WERI-Rb-1 (cell line): Measurements from ENCODE around the gene C9orf152.
A peak's percentile ranks its signal among the peaks of the same experiment; 100 is the strongest.

Experiments
- DNase-seq: peaks from one replicate; pipeline ENCODE4 v3.0.0-alpha.2; 2020
- H3K27ac ChIP-seq: fragments of 250-450 bp; sonication (Bioruptor Pico); 2 replicates; pipeline ENCODE4 v1.5.1; 2020; ENCODE audit warnings: mild to moderate bottlenecking, moderate library complexity
- H3K27me3 ChIP-seq: fragments of 250-450 bp; sonication (Bioruptor Pico); 2 replicates; pipeline ENCODE4 v1.5.1; 2021; ENCODE audit warnings: mild to moderate bottlenecking, low read depth, moderate library complexity; ENCODE audit not compliant: insufficient read depth, severe bottlenecking
- H3K36me3 ChIP-seq: fragments of 250-450 bp; sonication (Bioruptor Pico); 2 replicates; pipeline ENCODE4 v1.5.1; 2020; ENCODE audit warnings: mild to moderate bottlenecking, moderate library complexity
- H3K4me3 ChIP-seq: 2 replicates; pipeline ENCODE4 v1.5.1; 2011; ENCODE audit warnings: low read depth, mild to moderate bottlenecking, control low read depth, low read length
- H3K9me3 ChIP-seq: fragments of 250-450 bp; sonication (Bioruptor Pico); 2 replicates; pipeline ENCODE4 v1.5.1; 2021; ENCODE audit warnings: mild to moderate bottlenecking, moderate library complexity; ENCODE audit not compliant: severe bottlenecking
- TF ChIP-seq, protein P1 (sequence below): IDR thresholded peaks from 2 replicates; pipeline ENCODE4 v1.5.1; 2011; ENCODE audit warnings: low read depth, mild to moderate bottlenecking, control low read depth, inconsistent platforms, low read length

C9orf152 gene

DNA sequence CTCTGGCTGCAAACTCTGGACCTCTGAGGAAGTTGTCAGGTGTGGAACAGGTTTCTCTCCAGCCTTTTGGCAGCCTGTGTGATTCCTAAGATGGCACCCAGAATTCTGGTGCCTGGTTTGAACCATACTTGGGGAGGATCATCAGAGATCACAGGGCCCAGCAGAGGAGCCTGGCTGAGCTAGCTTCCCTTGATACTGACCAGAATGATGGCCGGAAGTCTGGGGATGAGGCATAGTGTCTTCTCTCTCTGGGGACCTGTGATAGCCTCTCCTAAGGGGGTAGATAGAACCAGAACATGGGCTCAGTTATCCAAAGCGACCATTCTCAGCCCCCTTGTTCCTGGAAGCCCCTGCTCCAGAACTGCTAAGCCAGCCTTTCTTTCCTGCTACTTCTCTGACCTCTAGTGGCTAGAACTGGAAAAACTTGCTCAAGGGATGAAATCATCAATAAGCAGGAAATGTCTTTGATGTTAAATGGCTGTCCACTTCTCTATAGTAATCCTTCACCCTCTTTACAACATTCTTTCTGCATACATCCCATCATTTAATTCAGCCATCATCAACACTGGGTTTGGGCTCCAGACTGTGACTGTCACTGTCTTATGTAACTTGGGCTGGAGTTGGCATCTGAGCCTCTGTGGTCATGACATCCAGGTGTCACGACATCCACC is 55.1 kb downstream of the C9orf152 start:
- Histone ChIP-seq H3K9me3 (no peaks in the 10 kb centered on the region), H3K36me3 (no peaks in the 10 kb centered on the region), H3K27me3 (no peaks in the 10 kb centered on the region), H3K4me3 (no peak overlapping the region), H3K27ac (no peak overlapping the region)
- TF ChIP-seq, protein P1, sequence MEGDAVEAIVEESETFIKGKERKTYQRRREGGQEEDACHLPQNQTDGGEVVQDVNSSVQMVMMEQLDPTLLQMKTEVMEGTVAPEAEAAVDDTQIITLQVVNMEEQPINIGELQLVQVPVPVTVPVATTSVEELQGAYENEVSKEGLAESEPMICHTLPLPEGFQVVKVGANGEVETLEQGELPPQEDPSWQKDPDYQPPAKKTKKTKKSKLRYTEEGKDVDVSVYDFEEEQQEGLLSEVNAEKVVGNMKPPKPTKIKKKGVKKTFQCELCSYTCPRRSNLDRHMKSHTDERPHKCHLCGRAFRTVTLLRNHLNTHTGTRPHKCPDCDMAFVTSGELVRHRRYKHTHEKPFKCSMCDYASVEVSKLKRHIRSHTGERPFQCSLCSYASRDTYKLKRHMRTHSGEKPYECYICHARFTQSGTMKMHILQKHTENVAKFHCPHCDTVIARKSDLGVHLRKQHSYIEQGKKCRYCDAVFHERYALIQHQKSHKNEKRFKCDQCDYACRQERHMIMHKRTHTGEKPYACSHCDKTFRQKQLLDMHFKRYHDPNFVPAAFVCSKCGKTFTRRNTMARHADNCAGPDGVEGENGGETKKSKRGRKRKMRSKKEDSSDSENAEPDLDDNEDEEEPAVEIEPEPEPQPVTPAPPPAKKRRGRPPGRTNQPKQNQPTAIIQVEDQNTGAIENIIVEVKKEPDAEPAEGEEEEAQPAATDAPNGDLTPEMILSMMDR: peak; percentile 71
- DNase-seq: peak; percentile 39
